ENCODE measurements around the gene MMGT1. TPM values are rescaled to one million over a fixed set of nuclear protein-coding genes. Genes with fewer than 3 reads are reported as not detected.

MMGT1 gene
- total RNA-seq, 2 experiments from 2014 or later, result 8.9 to 17.0 TPM

DNA sequence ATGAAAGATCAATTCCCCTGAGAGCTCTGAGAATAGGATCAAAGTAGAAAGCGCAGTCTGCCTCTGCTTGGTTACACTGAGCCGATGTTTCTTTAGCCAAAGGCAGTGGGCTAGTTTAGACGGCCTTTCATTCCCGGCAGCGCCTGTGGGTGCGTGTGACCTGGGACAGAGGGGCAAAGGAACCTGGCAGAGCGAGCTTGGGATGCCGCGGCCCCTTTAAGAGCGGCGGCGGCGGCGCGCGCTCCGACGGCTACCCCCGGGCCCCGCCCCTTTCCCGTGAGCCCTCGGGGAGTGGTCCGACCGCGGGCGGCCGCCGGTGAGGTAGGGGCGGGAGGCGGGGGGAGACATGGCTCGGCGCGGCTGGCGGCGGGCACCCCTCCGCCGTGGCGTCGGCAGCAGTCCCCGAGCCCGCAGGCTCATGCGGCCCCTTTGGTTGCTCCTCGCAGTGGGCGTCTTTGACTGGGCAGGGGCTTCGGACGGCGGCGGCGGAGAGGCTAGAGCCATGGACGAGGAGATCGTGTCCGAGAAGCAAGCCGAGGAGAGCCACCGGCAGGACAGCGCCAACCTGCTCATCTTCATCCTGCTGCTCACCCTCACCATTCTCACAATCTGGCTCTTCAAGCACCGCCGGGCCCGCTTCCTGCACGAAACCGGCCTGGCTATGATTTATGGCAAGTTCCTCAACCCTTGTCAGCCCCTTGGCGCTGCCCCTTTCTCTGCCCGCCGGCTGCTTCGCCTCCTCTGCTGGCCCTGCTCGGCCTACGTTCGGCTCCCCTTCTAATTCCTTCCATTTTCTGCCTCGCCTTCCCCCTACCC lies 11.6 kb upstream of the MMGT1 start, which contains the start of gene SLC9A6:
TSS of gene SLC9A6 (plus strand) at position 279 of the 816 bp plus-strand sequence. CDS start at position 503, 224 bp downstream.
- H3K27ac ChIP-seq (ENCODE audit: low read depth, low read length, poor library complexity, severe bottlenecking), result peak within 1 kb of the TSS; percentile 66
- H3K9me3 ChIP-seq (ENCODE audit: low read length), result no peaks in the 10 kb centered on the region
- intact Hi-C loops (cut with micrococcal nuclease; ENCODE audit: unreplicated experiment), result no loop called here
- no peaks in the 10 kb centered on the region for H3K9me2 ChIP-seq (ENCODE audit: insufficient read depth, low read length)
- ChIA-PET CTCF (ENCODE audit: unreplicated experiment) (no interaction called here), POLR2A (interaction anchor here (0.6 to 1.6 kb wide), 6 partner anchors 10 to 287 kb away, joined by 3 to 7 read pairs (median 4); partner anchors contain the start of gene MMGT1)
- H3K4me3 ChIP-seq (ENCODE audit: low read depth, low read length, poor library complexity, severe bottlenecking), result peak within 1 kb of the TSS; percentile 84
- peaks cover 26% of the 10 kb centered on the region; the same call in 1 of the 2 replicates for H3K79me2 ChIP-seq (ENCODE audit: insufficient read depth, low read depth, low read length)
- no peaks in the 10 kb centered on the region; the same call in 1 of the 2 replicates for H3K36me3 ChIP-seq (ENCODE audit: insufficient read depth, low read length)
- peaks cover 18% of the 10 kb centered on the region for H3K4me1 ChIP-seq (ENCODE audit: insufficient read depth, low read length, poor library complexity, severe bottlenecking)
- peak within 1 kb of the TSS; percentile 96 for H2AFZ ChIP-seq (ENCODE audit: low read length)
- no peaks in the 10 kb centered on the region for H4K20me1 ChIP-seq (ENCODE audit: insufficient read depth, low read length)
- H3K4me2 ChIP-seq (ENCODE audit: low read length), result peak within 1 kb of the TSS; percentile 93
- DNase-seq (ENCODE audit: low spot score), result peak; percentile 83
- BruUV-seq (replicated peaks), result no TSS peak
- no peak for TF ChIP-seq EZH2phosphoT487 (IDR thresholded peaks at IDR 0.05; ENCODE audit: borderline replicate concordance, low read depth, low read length)
- TF ChIP-seq, protein P1, sequence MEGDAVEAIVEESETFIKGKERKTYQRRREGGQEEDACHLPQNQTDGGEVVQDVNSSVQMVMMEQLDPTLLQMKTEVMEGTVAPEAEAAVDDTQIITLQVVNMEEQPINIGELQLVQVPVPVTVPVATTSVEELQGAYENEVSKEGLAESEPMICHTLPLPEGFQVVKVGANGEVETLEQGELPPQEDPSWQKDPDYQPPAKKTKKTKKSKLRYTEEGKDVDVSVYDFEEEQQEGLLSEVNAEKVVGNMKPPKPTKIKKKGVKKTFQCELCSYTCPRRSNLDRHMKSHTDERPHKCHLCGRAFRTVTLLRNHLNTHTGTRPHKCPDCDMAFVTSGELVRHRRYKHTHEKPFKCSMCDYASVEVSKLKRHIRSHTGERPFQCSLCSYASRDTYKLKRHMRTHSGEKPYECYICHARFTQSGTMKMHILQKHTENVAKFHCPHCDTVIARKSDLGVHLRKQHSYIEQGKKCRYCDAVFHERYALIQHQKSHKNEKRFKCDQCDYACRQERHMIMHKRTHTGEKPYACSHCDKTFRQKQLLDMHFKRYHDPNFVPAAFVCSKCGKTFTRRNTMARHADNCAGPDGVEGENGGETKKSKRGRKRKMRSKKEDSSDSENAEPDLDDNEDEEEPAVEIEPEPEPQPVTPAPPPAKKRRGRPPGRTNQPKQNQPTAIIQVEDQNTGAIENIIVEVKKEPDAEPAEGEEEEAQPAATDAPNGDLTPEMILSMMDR (conservative IDR thresholded peaks at IDR 0.05; ENCODE audit: low read length), result no peak

DNA sequence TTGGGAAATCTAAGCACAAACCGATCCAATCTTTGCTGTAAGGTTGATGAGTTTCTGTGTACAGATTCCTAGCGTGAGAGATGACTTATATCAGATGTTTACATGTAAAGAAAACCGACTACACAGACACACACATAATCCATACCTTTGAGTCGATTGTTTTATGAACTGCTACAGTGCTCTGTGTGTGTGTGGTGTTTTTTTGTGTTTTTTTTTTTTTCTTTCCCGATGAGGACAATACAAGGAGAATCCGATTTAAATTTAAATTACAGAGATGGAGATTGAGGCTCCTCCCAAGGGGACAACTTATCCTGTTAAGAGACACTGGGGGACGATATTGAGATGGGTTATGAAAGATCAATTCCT lies 11.0 kb upstream of the MMGT1 start:
- peak overlapping the region; percentile 66 for H3K27ac ChIP-seq (ENCODE audit: low read depth, low read length, poor library complexity, severe bottlenecking)
- peak overlapping the region; percentile 84 for H3K4me3 ChIP-seq (ENCODE audit: low read depth, low read length, poor library complexity, severe bottlenecking)
- no peak for DNase-seq (ENCODE audit: low spot score)
- no TSS peak for BruUV-seq (replicated peaks)
- peaks cover 26% of the 10 kb centered on the region; the same call in 1 of the 2 replicates for H3K79me2 ChIP-seq (ENCODE audit: insufficient read depth, low read depth, low read length)
- no peaks in the 10 kb centered on the region for H3K9me2 ChIP-seq (ENCODE audit: insufficient read depth, low read length)
- intact Hi-C loops (cut with micrococcal nuclease; ENCODE audit: unreplicated experiment), result no loop called here
- TF ChIP-seq EZH2phosphoT487 (IDR thresholded peaks at IDR 0.05; ENCODE audit: borderline replicate concordance, low read depth, low read length), result no peak
- TF ChIP-seq, protein P1 (conservative IDR thresholded peaks at IDR 0.05; ENCODE audit: low read length), result no peak
- H3K4me2 ChIP-seq (ENCODE audit: low read length), result peak overlapping the region; percentile 93
- H3K9me3 ChIP-seq (ENCODE audit: low read length), result no peaks in the 10 kb centered on the region
- peaks cover 18% of the 10 kb centered on the region for H3K4me1 ChIP-seq (ENCODE audit: insufficient read depth, low read length, poor library complexity, severe bottlenecking)
- H2AFZ ChIP-seq (ENCODE audit: low read length), result peak overlapping the region; percentile 96
- ChIA-PET POLR2A (interaction anchor here (0.6 to 1.6 kb wide), 5 partner anchors 9 to 281 kb away, joined by 3 to 6 read pairs (median 4); partner anchors contain the start of gene MMGT1), CTCF (ENCODE audit: unreplicated experiment) (no interaction called here)
- no peaks in the 10 kb centered on the region for H4K20me1 ChIP-seq (ENCODE audit: insufficient read depth, low read length)
- no peaks in the 10 kb centered on the region; the same call in 1 of the 2 replicates for H3K36me3 ChIP-seq (ENCODE audit: insufficient read depth, low read length)
